ENCODE measurements around the gene AASDH. TPM values are rescaled to one million over a fixed set of nuclear protein-coding genes. Genes with fewer than 3 reads are reported as not detected.

The AASDH gene
- polyA plus RNA-seq, 3 donors = 24.6 to 33.9 (median 26.7) TPM

DNA sequence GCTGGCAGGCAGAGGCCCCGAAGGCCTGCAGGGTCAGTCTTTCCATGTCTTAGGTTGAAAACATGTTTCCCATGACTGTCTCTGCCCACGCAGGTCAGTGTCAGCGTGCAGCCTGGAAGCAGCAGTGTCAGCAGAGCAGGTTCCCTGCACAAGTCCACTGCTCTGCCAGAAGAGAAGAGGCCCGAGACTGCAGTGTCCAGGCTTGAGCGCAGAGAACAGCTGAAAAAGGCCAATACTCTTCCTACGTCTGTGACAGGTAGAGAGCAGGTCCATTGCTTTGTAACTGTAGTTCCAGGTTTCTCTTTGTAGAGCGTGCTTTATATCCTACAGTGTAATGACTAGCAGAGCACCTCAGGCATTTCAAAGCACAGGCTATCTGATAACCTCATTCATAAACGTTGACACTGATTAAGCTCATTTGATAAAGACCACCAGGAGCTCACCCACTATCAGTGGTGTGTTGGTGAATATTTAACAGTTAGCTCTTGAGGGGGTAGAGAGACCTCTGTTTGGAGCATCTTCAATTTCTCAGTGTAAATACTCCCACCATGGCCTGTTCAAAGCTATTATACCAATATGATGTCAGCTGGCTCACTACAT is 63.2 kb downstream of the AASDH start:
- DNase-seq (ENCODE audit: extremely low read depth in 1 of 11, low read depth in 9 of 11, low spot score in 4 of 11) = no peak

DNA sequence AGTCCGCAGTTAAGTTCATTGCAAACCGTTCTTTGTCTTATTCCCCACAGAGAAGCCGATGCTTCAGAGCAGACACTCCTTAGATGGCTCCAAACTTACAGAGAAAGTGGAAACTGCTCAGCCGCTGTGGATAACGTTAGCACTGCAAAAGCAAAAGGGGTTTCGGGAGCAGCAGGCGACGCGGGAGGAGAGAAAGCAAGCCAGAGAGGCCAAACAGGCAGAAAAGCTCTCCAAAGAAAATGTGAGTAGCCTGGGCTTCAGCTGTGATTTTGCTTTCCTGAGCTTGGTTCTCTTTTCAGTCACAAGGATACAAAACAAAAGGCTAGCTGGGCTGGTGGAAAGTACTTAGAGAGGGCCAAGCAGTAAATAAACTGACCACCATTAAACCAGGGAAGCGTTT is 64.0 kb downstream of the AASDH start:
- DNase-seq (ENCODE audit: extremely low read depth in 1 of 11, low read depth in 9 of 11, low spot score in 4 of 11) = no peak

DNA sequence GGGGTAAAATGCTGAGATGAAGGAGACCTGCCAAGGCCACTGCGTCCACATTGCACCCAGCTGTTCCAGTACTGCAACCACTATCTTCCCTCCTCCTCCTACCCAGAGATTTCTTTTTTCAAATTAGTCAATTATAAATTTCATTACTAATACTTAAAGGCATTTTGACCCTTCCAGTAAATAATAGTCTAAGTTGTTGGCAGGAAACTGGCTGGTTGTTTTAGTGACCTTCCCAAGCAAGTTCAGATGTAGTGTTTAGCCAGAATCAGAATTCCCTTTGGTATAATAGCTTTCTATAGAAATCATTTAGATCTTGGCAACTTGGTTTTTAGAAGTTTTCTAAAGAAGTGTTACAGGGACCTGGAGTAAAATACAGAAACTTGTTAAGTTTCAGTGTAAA is 66.0 kb downstream of the AASDH start:
- DNase-seq (ENCODE audit: extremely low read depth in 1 of 11, low read depth in 9 of 11, low spot score in 4 of 11) = no peak

DNA sequence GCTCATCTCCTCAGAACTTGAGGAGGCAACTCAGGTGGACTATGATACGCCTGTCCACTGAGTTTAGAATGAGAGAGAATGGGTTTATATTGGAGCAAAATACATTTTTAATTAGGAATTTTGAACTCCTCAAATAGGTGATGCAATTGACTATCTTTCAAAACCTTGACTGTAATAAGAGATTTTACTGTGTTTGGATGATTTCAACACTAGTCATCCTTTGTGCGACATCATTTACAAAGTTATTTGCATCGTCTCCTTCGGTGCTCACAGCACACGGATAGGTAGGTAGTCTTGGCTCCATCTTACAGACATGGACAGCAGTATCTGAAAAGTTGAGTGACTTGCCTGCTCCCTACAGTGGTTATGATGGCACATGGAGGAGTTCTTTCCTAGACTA is 67.0 kb downstream of the AASDH start:
- no peak for DNase-seq (ENCODE audit: extremely low read depth in 1 of 11, low read depth in 9 of 11, low spot score in 4 of 11)

DNA sequence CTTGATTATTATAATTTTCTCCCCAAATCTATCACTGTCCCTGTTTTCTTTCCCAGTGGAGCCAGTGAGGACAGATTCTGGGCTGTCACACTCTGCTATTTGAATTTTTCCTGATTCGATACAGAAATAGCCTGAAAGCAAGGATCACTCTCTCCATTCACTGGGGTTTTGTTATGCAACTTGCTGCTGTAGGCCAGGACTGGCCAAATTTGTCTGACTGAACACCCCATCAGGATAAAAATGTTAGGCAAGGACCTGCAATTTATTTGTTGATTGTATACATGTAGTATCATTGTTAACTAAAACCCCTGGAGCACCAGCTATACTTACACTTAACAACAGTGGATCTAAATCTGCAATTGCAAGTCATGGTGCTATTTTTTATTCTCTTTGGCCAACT is 68.7 kb downstream of the AASDH start:
- DNase-seq (ENCODE audit: extremely low read depth in 1 of 11, low read depth in 9 of 11, low spot score in 4 of 11) = no peak

DNA sequence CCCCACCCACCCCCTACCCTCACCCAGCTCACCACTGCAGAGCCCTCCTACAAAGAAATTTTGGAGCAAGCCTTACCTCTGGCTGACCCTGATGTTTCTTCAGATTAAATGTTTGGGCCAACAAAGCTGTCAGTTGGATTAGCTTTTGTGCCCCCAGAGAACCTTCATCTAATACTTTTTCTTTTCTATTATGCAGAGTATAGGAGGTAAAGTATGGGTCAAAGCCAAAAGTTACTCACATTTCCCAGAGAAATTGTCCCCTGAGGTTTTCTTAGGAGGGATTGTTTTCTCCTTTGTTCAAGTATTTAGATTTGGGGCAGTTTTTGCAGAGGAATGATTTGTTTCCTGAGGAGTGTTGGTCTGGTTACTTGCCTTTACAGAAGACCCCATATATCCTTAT is 69.5 kb downstream of the AASDH start:
- no peak for DNase-seq (ENCODE audit: extremely low read depth in 1 of 11, low read depth in 9 of 11, low spot score in 4 of 11)

DNA sequence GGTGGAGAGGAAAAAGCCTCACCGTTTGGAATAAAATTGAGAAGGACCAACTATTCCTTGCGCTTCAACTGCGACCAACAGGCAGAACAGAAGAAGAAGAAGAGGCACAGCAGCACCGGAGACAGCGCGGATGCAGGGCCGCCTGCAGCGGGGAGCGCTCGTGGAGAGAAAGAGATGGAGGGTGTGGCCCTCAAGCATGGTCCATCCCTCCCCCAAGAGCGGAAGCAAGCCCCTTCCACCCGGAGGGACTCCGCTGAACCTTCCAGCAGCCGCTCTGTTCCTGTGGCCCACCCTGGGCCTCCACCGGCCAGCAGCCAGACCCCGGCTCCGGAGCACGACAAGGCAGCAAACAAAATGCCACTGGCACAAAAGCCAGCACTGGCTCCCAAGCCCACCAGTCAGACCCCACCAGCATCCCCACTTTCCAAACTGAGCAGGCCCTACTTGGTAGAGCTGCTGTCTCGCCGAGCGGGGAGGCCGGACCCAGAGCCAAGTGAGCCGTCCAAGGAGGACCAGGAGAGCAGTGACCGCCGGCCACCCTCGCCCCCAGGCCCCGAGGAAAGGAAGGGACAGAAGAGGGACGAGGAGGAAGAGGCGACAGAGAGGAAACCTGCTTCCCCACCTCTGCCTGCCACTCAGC is 71.2 kb downstream of the AASDH start:
- no peak for DNase-seq (ENCODE audit: extremely low read depth in 1 of 11, low read depth in 9 of 11, low spot score in 4 of 11)

DNA sequence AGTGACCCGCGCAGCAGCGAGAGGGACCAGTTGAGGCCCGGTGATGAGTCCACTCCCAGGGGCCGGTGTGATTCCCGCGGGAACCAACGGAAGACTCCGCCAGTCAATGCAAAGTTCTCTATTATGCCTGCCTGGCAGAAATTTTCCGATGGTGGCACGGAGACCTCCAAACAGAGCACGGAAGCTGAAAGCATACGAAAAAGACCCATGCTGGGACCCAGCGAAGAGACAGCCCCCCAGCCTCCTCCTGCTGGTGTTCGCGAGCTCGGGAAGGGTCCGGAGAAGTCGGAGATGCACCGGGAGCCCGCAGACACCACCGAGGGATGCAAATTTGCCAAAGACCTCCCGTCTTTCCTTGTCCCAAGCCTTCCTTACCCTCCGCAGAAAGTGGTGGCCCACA is 71.7 kb downstream of the AASDH start:
- DNase-seq (ENCODE audit: extremely low read depth in 1 of 11, low read depth in 9 of 11, low spot score in 4 of 11) = no peak

DNA sequence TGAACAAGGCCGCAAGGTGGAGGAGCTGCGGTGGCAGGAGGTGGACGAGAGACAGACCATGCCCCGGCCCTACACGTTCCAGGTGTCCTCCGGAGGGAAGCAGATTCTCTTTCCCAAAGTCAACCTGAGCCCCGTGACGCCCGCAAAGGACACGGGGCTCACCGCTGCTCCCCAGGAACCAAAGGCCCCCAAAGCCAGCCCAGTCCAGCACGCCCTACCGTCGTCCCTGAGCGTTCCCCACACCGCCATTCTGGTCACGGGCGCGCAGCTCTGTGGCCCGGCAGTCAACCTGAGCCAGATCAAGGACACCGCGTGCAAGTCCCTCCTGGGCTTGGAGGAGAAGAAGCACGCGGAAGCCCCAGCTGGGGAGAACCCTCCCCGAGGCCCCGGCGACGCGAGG is 72.2 kb downstream of the AASDH start:
- DNase-seq (ENCODE audit: extremely low read depth in 1 of 11, low read depth in 9 of 11, low spot score in 4 of 11) = no peak

DNA sequence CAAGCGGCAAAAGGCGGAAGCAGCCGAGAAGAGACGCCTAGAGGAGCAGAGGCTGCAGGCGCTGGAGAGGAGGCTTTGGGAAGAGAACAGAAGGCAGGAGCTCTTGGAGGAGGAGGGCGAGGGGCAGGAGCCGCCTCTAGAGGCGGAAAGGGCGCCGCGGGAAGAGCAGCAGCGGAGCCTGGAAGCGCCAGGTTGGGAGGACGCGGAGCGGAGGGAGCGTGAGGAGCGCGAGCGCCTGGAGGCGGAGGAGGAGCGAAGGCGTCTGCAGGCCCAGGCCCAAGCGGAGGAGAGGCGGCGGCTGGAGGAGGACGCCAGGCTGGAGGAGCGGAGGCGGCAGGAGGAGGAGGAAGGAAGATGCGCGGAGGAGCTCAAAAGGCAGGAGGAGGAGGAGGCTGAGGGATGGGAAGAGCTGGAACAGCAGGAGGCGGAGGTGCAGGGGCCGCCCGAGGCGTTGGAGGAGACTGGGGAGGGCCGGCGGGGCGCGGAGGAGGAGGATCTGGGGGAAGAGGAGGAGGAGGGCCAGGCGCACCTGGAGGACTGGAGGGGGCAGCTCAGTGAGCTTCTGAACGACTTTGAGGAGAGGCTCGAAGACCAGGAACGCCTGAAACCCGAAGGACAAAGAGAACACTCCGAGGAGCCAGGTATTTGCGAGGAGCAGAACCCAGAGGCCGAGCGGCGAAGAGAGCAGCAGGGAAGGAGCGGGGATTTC is 72.9 kb downstream of the AASDH start:
- DNase-seq (ENCODE audit: extremely low read depth in 1 of 11, low read depth in 9 of 11, low spot score in 4 of 11) = no peak

DNA sequence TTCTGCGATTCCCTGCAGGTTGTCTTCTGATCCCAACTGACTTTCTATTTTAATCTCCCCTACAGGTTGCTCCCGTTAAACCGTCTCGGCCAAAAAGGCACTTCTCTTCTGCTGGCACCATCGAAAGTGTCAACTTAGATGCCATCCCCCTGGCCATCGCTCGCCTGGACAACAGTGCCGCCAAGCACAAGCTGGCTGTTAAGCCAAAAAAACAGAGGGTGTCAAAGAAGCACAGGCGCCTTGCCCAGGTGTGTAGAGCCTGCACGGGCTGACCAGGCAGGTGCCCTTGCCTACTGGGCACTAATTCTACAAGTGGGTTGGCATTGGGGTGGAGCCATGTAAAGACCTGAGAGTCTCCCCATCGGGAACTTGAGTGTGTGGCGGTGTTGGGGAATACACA is 74.2 kb downstream of the AASDH start:
- no peak for DNase-seq (ENCODE audit: extremely low read depth in 1 of 11, low read depth in 9 of 11, low spot score in 4 of 11)

DNA sequence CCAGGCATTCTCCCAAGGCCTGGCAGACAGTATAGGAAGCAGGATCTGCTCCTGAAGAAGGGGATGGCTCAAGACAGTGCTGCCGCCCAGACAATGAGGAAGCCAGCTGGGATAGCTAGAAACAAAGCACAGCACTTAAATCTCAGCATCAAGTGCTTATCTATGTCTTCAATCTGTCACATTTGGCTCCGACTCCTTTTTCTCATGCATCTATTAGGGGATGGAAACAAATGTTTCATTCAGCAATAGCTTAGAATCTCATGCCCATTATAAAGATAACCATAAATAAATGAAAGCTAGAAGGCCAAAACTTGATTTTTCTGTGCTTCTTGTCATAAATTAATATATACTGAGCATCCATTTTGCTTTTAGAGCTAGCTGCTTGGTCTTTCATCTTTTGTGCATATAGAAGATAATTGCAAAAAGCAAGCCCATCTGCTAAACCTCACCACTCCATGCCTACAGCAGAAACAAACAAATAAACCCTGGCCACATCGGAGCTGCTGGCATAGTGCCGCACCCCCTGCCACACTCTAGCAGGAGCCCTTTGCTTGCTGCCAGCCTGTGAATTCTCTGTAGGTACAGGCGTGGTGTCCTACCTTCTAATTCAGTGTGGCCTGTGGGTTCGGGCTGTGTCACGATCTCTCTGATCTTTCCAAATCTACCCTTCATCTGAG is 75.9 kb downstream of the AASDH start:
- peak in 2 of 11 donors; percentile 39 to 42 for DNase-seq (ENCODE audit: extremely low read depth in 1 of 11, low read depth in 9 of 11, low spot score in 4 of 11)

DNA sequence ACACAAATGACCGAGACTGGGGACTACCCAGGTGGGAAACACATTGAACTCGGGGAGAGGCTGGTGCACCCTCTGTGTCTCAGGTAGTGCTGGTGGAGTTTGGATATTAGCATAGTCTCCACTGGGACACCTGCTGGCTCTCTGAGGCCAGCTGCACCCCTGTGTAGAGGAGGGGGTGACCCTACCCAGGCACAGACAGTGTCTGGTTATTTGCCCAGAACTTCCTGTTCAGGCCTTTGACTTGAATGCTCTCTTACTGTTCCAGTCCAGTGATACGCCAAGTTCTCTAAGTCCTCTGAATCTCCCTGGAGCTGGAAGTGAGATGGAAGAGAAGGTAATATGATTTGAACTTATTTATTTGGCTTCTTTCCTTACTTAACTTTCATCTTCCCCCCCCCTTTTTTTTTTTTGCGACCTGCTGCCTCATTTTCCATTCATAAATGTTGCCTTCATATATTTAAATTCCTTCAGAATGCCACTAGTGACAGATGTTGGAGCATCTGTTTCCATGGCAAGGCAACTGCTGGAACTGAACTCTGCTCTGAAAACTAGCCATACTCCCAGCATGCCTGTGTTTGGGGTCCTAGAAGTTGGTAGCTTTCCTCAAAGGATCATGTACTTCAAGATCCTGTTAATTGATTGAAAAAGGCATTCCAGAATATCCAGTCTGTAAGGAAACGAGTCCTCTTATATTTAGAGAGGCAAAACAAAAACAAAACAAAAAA is 76.7 kb downstream of the AASDH start:
- no peak for DNase-seq (ENCODE audit: extremely low read depth in 1 of 11, low read depth in 9 of 11, low spot score in 4 of 11)

DNA sequence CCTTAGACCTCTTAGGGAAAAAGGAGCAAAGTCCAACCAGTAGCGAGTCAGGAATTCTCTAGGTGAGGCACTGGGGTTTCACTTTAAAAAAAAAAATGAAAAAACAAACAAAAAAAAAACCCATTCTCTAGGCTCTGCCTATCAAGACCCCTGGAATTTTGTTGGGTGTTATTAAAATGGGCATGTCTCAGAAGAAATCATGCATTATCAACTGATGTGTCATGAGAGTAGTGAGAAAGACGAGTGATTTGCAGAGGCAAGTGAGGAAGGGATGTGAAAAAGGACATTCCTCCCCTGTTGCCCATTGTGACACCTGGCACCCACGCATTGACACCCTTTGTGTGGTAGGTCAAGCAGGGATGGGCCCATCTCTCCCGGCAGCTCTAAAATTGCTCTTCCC is 78.9 kb downstream of the AASDH start:
- DNase-seq (ENCODE audit: extremely low read depth in 1 of 11, low read depth in 9 of 11, low spot score in 4 of 11) = no peak

DNA sequence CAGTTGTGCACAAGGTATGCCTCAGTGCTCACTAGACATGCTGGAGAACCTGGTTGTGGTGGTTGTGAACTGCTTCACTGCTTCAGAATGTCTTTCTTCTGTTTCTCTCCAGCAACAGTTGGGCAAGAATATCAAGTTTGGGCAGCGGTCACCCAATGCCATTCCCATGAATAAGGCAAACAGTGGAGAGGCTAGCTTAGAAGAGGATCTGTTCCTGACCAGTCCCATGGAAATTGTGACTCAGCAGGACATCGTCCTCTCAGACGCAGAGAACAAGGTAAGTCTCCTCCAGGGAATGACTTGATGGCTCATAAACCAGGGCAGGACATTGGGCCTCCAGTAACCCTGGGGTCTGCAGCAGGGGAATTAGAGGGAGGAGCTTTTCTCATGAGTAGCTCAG is 79.9 kb downstream of the AASDH start:
- DNase-seq (ENCODE audit: extremely low read depth in 1 of 11, low read depth in 9 of 11, low spot score in 4 of 11) = no peak

DNA sequence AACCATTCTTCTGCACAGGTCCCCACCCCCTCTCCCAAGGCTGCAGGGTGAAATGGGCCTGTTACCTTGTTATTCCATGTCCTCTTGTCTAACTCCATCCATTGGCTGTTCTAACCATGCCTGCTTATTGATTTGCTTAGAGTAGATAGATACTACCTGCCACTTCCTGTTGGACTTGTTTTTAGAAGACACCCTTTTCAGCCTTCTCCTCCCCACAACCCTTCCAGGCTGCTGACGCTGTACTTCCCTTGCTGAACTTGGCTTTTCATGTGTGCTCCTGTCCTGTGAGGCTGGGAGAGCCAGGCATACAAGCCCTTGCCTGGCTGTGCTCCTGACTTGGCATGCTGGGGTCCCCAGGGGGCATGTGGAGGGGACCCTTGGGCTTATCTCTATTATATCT is 81.9 kb downstream of the AASDH start:
- no peak for DNase-seq (ENCODE audit: extremely low read depth in 1 of 11, low read depth in 9 of 11, low spot score in 4 of 11)

DNA sequence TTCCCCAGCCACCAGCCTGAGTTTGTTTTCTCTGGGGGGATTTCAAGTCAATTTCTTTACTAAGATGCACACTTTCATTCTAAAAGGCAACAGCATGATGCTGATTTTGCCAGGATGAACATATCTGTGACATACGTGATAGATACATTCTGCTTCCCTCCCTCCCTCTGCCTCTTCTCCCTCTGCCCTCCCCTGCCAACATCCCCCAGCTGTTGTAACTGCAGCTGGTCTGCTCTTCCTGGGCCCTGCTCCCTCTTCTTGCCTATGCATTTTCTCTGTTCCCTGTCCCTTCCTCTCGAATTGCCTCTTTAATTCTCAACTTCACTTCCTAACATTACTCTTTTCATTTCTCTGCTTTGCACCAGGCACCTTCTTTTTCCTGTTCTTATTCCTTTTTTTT is 83.4 kb downstream of the AASDH start:
- DNase-seq (ENCODE audit: extremely low read depth in 1 of 11, low read depth in 9 of 11, low spot score in 4 of 11) = no peak

DNA sequence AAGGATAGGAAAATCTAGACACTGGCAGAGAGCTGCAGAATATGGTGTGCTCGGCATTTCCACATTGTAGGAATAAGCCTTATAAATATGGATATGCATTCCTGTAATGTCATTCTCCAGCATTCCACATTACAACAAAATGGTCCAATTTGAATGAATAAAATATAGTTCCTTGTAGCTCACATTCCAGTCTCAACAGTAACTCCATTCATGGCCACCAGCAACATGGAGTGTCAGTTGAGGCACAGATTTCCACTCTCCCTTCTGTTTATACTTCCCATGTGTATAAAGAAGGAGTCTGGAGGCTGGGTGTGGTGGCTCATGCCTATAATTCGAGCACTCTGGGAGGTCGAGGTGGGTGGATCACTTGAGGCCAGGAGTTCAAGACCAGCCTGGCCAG is 84.5 kb downstream of the AASDH start:
- DNase-seq (ENCODE audit: extremely low read depth in 1 of 11, low read depth in 9 of 11, low spot score in 4 of 11) = no peak

DNA sequence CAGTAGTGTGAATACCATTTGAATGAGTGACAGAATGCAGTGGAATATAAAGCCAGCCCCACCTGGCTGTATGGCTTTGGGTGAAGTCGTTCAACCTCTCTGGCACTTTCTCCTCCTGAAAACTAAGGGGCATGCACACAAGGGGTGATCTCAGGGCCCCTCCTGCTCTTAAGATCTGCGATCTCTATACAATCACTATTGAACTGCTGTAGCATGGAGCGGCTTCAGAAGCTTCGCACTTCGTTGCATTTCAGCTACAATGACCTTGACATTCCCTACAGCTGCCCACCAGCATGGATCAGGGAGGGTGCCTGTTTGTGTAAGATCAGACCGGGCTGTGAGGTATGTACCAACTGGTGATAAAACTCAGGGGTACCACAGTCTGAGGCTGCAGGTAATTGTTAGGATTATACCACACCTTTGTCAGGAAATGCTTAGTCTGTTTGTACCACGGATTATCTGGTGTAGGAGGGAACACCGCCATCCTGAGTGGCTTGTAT is 85.2 kb downstream of the AASDH start:
- no peak for DNase-seq (ENCODE audit: extremely low read depth in 1 of 11, low read depth in 9 of 11, low spot score in 4 of 11)
